OCI-LY1 (cell line): ENCODE results near the gene PJVK.

Source experiments
- H2AFZ ChIP-seq: fragments of 200-600 bp; sonication (generic), shearing (Covaris generic); 2 replicates; pipeline ENCODE4 v1.6.0; 2014; ENCODE audit warnings: antibody characterized with exemption, mild to moderate bottlenecking, low read length
- H3F3A ChIP-seq: fragments of 200-600 bp; sonication (generic), shearing (Covaris generic); 2 replicates; pipeline ENCODE4 v1.6.0; 2014; ENCODE audit warnings: mild to moderate bottlenecking, antibody characterized with exemption, low read length, moderate library complexity; ENCODE audit not compliant: insufficient read depth
- H3K27ac ChIP-seq: fragments of 200-600 bp; sonication (generic); 2 replicates; pipeline ENCODE4 v1.5.1; 2014; ENCODE audit warnings: low read length, mixed run types, mild to moderate bottlenecking, low read depth; ENCODE audit not compliant: poor library complexity, severe bottlenecking
- H3K27me3 ChIP-seq: fragments of 200-600 bp; sonication (generic); 2 replicates; pipeline ENCODE4 v1.6.0; 2014; ENCODE audit warnings: antibody characterized with exemption, mild to moderate bottlenecking, low read length, moderate library complexity; ENCODE audit not compliant: insufficient read depth
- H3K36me3 ChIP-seq: fragments of 200-600 bp; sonication (generic); 2 replicates; pipeline ENCODE4 v1.6.1; 2014; ENCODE audit warnings: mild to moderate bottlenecking, antibody characterized with exemption, low read length, moderate library complexity, mixed read lengths; ENCODE audit not compliant: insufficient read depth
- H3K4me1 ChIP-seq: fragments of 200-600 bp; sonication (generic); 2 replicates; pipeline ENCODE4 v1.5.1; 2014; ENCODE audit warnings: mild to moderate bottlenecking, low read length, moderate library complexity; ENCODE audit not compliant: insufficient read depth, severe bottlenecking
- H3K4me2 ChIP-seq: fragments of 200-600 bp; sonication (generic), shearing (Covaris generic); 2 replicates; pipeline ENCODE4 v1.6.1; 2014; ENCODE audit warnings: low read length
- H3K4me3 ChIP-seq: fragments of 200-600 bp; sonication (generic); 2 replicates; pipeline ENCODE4 v1.5.1; 2014; ENCODE audit warnings: low read length, low read depth, mild to moderate bottlenecking, mixed read lengths; ENCODE audit not compliant: poor library complexity, severe bottlenecking
- H3K79me2 ChIP-seq: fragments of 200-600 bp; shearing (Covaris generic); 2 replicates; pipeline ENCODE4 v1.6.1; 2016; ENCODE audit warnings: mixed run types, low read length, mixed read lengths; ENCODE audit not compliant: insufficient read depth
- H3K9ac ChIP-seq: fragments of 200-600 bp; sonication (generic), shearing (Covaris generic); 2 replicates; pipeline ENCODE4 v1.6.1; 2014; ENCODE audit warnings: mild to moderate bottlenecking, low read length, mixed read lengths
- H3K9me2 ChIP-seq: fragments of 200-600 bp; sonication (generic), shearing (Covaris generic); 2 replicates; pipeline ENCODE4 v1.6.1; 2014; ENCODE audit warnings: low read depth, mild to moderate bottlenecking, low read length, mixed read lengths
- H3K9me3 ChIP-seq: fragments of 200-600 bp; shearing (Covaris generic); 2 replicates; pipeline ENCODE4 v1.6.1; 2014; ENCODE audit warnings: low read length, mixed read lengths
- H4K20me1 ChIP-seq: fragments of 200-600 bp; sonication (generic), shearing (Covaris generic); 2 replicates; pipeline ENCODE4 v1.6.0; 2016; ENCODE audit warnings: mild to moderate bottlenecking, low read length; ENCODE audit not compliant: insufficient read depth
- EZH2 ChIP-seq: fragments of 200-600 bp; sonication (generic), shearing (Covaris generic); IDR thresholded peaks from 2 replicates; pipeline ENCODE4 v1.8.0; 2017; ENCODE audit warnings: borderline replicate concordance, mixed run types, mild to moderate bottlenecking, antibody characterized with exemption, low read length, moderate library complexity, mixed read lengths
- TF ChIP-seq, protein P1 (sequence below): fragments of 200-600 bp; sonication (generic), shearing (Covaris generic); IDR thresholded peaks from 2 replicates; pipeline ENCODE4 v1.5.1; 2017; ENCODE audit warnings: mild to moderate bottlenecking, antibody characterized with exemption, low read length, moderate library complexity, mixed read lengths

PJVK gene

DNA sequence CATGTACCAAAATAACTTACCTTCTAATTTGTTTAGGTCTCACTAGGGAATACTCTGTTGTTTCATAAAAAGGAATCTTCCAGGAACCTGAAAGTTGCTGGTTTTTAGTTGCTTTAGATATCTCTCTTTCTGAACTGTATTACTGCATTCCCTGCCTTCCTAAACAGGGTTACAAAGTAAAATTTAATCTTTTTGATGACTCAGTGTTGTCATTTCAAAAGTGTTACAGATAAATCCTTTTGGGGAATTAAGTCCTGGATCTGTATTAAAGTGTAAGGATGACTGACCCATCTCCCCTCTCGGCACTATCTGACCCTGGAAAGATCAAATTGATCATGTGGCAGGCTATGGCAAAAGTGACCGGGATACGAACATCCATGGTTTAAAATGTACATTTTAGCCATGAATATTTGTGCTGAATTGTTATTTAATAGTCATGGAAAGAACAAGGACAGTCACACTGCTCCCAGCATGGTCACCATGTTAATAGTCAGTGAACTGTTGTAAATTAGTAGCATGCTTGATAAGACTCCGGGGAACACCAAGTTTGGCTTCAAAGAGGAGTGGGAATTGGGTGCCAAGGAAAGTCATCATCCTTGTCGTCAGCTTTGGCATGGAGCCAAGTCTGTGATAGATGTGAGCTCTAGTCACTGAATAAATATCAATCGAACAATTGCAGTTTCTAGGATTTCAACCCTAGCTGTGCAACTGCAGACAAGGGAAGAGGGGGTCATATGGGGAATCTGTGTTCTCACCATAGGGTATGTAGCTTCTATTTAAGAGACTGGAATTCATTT, 33.3 kb downstream of the PJVK start:
- H3K36me3 ChIP-seq = peaks cover 22% of the 10 kb centered on the region
- no peaks in the 10 kb centered on the region for H3F3A ChIP-seq
- no peaks in the 10 kb centered on the region for H3K9me2 ChIP-seq
- TF ChIP-seq EZH2 = no peak
- TF ChIP-seq, protein P1, sequence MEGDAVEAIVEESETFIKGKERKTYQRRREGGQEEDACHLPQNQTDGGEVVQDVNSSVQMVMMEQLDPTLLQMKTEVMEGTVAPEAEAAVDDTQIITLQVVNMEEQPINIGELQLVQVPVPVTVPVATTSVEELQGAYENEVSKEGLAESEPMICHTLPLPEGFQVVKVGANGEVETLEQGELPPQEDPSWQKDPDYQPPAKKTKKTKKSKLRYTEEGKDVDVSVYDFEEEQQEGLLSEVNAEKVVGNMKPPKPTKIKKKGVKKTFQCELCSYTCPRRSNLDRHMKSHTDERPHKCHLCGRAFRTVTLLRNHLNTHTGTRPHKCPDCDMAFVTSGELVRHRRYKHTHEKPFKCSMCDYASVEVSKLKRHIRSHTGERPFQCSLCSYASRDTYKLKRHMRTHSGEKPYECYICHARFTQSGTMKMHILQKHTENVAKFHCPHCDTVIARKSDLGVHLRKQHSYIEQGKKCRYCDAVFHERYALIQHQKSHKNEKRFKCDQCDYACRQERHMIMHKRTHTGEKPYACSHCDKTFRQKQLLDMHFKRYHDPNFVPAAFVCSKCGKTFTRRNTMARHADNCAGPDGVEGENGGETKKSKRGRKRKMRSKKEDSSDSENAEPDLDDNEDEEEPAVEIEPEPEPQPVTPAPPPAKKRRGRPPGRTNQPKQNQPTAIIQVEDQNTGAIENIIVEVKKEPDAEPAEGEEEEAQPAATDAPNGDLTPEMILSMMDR = no peak
- H3K79me2 ChIP-seq = peaks cover 29% of the 10 kb centered on the region
- no peak overlapping the region for H3K4me3 ChIP-seq
- H3K4me2 ChIP-seq = no peak overlapping the region
- H3K9ac ChIP-seq = no peak overlapping the region
- H3K27me3 ChIP-seq = no peaks in the 10 kb centered on the region
- H3K27ac ChIP-seq = no peak overlapping the region
- no peaks in the 10 kb centered on the region for H3K9me3 ChIP-seq
- no peak overlapping the region for H2AFZ ChIP-seq
- H3K4me1 ChIP-seq = peaks cover 32% of the 10 kb centered on the region
- no peaks in the 10 kb centered on the region for H4K20me1 ChIP-seq

DNA sequence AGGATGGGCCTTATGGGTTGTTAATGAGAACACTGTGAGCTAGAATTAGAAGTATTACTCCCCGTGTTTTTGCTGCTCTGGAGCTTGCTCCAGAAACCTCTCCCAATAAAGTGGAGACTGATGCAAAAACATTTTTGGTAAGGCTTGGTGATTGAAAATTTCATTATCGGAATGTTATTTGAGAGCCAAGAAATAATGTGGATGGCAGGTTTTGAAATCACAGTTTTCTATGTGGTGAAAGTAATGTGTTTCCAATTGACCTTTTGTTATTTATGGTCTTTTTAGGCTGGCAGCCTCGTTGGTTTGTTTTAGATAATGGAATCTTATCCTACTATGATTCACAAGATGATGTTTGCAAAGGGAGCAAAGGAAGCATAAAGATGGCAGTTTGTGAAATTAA, 34.2 kb downstream of the PJVK start:
- Histone ChIP-seq H3K4me2 (no peak overlapping the region), H2AFZ (no peak overlapping the region), H3K9me3 (no peaks in the 10 kb centered on the region), H3F3A (no peaks in the 10 kb centered on the region), H3K9me2 (no peaks in the 10 kb centered on the region), H3K79me2 (peaks cover 29% of the 10 kb centered on the region), H3K36me3 (peaks cover 22% of the 10 kb centered on the region), H3K4me3 (no peak overlapping the region), H3K27ac (no peak overlapping the region), H3K9ac (no peak overlapping the region), H3K4me1 (peaks cover 26% of the 10 kb centered on the region), H3K27me3 (no peaks in the 10 kb centered on the region), H4K20me1 (no peaks in the 10 kb centered on the region)
- TF ChIP-seq EZH2 = no peak
- TF ChIP-seq, protein P1 = no peak

DNA sequence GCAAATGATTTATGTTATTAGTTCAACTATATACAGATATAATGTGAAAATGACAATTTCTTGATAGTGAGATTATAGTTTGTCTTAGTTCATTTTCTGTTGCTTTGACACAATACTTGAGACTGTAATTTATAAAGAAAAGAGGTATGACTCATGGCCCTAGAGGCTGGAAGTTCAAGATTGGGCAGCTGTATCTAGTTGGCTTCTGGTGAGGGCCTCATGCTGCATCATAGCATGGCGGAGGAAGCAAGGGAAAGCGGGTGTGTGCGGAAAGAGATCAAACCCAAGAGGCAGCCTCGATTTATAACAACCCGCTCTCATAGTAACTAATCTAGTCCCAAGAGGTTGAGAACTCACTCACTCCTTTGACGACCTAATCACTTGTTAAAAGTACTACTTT, 40.4 kb downstream of the PJVK start:
- no peak overlapping the region for H3K27ac ChIP-seq
- H4K20me1 ChIP-seq = no peaks in the 10 kb centered on the region
- H3K36me3 ChIP-seq = peaks cover 61% of the 10 kb centered on the region
- no peak overlapping the region for H3K4me3 ChIP-seq
- no peaks in the 10 kb centered on the region for H3K9me3 ChIP-seq
- TF ChIP-seq EZH2 = no peak
- TF ChIP-seq, protein P1 = no peak
- H3K9ac ChIP-seq = no peak overlapping the region
- H3F3A ChIP-seq = no peaks in the 10 kb centered on the region
- H3K9me2 ChIP-seq = no peaks in the 10 kb centered on the region
- H3K4me1 ChIP-seq = no peaks in the 10 kb centered on the region
- H2AFZ ChIP-seq = no peak overlapping the region
- H3K79me2 ChIP-seq = no peaks in the 10 kb centered on the region
- H3K4me2 ChIP-seq = no peak overlapping the region
- no peaks in the 10 kb centered on the region for H3K27me3 ChIP-seq
